ENCODE measurements around the gene RAD51B.
"Not testable (repeated sequence)": the region's sequence is repeated elsewhere in the genome, so short reads cannot be mapped to it uniquely, and the experiment has no call there.

Gene RAD51B

DNA sequence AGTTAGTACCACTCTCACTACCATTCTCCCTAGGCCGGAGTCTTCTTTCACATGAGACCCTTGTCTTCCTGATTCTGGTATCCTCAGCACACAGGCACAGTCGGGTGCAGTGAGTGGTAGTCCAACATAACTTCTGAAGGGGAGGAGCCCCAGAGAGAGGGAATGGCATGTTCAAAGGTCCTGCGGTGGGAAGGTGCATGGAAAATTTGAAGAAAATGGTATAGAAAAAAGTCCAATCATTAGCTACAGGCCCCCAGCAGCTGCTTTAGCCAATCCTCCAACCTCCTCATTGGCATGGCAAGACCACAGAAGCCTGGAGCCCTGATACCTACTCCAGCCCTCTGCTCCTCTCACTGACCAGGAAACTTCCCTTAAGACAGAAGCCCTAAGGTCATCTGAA is 876.7 kb downstream of the RAD51B start:
- no peak for DNase-seq (ENCODE audit: low read depth in 2 of 2)

DNA sequence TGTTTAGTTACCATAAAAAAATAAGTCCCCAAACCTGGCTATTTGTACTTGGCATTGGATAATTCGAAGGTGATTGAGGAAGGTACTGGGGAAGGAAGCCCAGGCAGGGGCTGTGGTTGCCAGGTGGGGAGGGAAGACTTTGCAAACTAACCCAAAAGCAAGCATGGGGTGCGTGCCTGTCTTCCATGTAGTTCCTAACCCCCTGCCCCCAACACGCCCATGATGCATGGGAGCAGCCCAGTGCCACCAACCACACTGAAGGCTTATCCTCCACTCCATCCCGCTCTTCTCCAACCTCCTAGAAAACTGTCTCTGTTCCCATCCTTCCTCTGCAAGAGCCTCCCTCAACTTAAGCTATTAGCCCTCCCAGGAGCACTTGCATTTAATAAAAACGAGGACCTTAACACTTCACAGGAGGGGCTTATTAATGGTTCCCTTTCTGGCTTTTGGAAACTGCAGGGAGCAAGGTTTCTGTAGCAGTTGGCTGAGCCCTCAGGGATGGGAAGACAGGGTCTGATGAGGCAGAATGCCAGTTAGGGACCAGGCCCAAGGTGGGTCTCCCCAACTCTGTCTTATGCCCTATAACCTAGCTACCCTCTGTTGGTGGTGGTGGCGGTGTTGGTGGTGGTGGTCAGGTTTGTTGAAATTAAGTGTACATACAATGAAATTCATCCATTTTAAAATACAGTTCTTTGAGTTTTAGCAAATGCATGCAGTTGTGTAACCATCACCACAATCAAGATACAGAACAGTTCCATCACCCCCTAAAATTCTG is 877.3 kb downstream of the RAD51B start:
- no peak for DNase-seq (ENCODE audit: low read depth in 2 of 2)

DNA sequence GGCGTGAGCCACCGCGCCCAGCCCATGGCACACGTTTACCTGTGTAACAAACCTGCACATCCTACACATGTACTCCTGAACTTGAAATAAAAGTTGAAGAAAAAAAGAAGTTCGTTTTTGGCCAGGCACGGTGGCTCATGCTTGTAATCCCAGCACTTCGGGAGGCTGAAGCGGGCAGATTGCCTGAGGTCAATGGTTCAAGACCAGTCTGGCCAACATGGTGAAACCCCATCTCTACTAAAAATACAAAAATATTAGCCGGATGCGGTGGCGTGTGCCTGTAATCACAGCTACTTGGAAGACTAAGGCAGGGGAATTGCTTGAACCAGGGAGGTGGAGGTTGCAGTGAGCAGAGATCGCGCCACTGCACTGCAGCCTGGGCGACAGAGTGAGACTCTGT is 879.2 kb downstream of the RAD51B start:
- DNase-seq (ENCODE audit: low read depth in 2 of 2), result not testable (repeated sequence)

DNA sequence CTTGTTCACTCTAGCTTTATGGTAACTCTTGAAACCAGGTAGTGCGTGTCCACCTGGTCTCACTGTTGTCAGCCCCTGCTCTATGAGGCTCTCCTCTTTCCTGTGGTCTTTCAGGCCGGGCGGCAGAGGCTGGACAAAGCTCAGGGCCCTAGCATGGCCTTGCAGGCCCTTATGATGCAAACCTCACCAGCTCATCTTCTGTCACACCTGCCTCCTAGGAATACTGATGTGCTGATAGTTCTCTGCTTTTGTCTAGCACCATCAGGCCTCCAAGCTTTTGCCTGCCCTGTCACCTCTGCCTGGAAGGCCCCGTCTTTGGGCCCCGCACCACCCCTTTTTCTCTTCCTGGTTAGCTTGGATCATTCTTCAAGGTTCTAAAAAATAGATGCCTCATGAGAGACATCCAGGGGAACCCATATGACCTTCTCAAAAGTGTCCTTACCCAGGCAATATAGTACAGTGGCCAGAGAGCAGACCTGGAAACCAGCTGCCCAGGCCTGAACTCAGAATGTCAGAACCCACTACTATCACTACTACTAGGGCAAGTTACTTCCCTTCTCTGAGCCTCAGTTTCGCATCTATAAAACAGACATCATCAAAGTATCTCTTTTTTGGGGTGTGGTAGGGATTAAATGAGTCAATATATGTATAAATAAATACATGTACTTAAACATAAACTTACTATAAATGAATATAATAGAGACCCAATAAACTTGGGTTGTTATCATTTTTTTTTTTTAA is 881.6 kb downstream of the RAD51B start:
- no peak for DNase-seq (ENCODE audit: low read depth in 2 of 2)

DNA sequence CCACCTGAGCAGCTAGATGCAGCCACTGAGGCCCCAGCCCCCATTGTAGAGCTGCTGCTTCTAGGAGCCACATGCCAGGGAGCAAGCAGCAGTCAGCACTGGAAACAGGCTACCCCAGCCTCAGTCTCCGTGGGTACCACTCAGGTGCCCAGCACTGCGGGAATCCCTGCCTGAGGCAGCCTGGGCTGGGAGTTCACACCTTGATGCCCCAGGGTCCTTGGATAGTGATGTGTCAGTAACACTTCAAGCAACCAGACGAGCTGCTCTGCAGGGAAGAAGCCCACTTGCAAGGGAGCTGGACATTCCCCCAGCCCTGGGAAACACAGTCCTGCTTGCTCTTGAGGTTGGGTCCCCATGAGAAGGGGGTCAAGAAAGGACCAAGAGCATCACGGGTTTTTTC is 882.6 kb downstream of the RAD51B start:
- no peak for DNase-seq (ENCODE audit: low read depth in 2 of 2)

DNA sequence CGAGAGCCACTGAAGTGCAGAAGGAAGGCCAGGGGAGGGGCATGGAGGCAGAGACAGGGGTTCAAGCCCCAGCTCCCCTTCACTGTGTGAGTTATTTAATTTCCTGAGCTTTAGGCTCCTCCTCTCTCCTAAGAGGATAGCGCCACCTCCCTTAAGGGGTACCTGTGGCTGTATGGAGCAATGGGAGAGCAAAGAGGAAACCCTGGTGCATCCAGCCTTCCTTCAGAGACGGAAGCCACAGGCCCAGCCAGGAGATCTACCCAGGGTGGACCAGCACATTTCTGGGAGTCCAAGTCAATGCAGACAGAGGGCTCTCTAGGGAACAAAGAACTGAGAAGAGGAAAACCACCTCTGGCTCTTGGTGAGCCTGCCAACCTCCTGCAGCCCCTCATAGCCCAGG is 883.0 kb downstream of the RAD51B start:
- DNase-seq (ENCODE audit: low read depth in 2 of 2), result no peak

DNA sequence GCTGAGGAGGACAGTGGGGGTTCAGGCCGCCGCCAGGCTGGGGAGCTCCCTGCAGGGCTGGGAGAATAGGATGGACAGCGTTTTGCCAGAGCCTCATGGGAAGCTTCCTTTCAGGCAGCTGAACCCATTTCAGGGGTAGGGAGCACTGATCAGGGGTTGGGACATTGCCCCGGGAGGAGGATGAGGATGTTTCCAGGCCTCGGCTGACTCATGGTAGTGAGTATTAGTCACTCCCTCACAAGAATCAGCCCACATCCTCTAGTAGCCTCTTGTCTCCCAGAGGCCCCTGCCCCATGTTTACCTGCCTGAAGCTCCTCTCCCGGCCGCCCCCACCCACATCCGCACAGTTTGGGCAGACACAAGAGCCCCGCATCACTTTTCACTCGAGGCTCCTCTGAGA is 883.5 kb downstream of the RAD51B start:
- no peak for DNase-seq (ENCODE audit: low read depth in 2 of 2)

DNA sequence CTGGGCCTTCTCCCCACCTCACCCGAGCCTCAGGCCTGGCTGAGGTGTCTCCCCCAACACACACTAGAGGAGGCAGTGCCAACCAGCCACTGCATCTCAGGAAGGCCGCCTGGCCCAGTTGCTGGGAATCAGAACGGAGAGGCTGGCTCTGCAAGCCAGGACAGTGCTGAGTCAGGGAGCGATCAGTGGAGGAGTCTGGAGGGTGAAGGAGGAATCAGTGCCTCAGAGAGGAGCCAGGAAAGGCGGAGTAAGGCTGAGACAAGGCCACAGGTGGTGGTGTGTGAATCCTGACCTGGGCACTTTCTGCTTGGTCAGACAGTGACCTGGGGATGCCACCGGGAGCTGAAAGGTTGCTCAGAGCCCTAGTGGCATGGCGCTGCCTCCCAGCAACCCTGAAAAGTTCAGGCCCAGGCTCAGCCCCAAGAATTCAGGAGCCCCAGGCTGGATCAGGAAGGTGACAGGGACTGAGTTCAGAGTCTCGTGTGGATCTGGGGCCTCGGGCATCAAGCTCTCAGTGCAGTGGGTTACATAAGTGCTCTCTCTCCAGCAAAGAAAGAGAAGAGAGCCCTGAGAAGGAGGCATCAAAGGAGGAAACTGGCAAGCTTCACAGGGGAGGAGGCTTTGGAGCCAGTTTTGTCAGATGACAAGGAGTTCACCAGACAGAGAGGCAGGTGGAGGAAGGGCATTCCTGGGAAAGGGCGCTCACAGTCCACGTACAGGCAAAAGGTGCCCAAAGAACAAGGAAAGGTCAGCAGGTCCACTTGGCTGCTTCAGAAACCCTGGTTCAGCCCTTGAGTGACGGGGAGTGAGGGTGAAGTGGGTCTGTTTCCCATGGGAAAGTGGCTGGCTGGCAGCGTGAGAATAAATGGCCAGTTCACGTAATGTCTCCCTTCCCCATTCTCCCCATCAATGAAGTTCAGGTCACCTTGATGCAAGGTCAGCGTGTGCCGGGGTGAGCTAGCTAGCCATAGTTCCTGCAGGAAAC is 885.4 kb downstream of the RAD51B start:
- no peak for DNase-seq (ENCODE audit: low read depth in 2 of 2)

DNA sequence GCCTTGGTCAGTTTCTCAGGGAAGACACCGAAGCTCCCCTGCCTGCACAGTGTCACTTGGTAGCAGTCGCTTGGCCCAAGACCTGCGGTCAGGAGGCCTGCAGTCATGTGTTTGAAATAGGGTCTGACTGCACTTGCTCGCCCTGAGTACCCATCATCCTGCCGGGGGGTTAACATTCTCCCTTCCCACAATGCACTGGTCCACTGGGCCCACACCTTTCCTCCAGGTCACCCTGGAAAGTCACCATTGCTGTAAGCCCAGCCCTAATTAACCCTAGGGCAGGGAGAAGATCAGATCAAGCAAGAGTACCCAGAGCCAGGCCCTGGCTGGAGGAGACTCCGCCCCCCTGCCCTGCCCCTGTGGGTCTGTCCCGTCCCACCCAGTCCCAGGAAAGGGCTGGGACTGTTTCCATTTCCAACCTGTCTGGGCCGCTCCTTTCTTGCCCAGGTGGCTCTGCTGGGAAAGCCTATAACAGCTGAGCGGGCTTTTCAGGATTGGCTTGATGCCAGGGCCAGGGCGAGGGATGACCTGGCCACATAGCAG is 886.2 kb downstream of the RAD51B start:
- no peak for DNase-seq (ENCODE audit: low read depth in 2 of 2)

DNA sequence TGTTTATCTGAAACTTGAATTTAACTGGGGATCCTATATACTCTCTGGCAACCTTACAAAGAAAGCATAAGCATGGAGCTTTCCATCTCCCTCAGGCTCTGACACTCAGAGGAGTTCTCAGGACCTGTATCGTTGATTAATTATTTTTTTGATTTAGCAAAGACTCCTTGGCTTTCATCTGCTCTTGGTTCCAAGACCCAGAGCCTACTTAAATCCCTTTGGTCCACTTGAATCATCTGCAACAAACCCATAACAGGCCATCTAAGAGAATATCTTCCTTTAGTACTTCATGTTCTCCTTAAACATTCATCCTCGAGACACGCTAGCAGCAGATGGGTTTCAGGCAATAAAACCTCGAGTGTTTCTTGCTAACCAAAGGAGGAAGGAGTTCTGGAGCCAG is 887.9 kb downstream of the RAD51B start:
- DNase-seq (ENCODE audit: low read depth in 2 of 2), result no peak

DNA sequence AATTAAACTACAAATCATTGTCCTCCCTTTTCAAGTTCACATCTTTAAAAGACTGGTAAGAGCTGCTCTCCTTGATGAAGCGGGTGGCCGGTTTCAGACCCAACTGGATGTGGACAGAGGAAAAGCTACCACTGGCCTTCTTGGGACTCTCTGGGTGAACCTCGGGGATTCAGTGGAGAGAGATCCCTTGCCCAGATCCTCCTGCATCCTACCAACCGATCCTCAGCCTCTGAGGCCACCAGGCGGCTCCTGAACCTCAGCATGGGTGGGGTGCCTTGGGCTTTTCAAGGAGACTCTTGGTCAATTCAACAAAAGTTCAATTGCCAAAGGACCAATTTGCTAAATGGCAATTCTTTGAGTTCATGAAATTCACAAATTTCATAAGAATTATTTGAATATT is 888.8 kb downstream of the RAD51B start:
- DNase-seq (ENCODE audit: low read depth in 2 of 2), result no peak

DNA sequence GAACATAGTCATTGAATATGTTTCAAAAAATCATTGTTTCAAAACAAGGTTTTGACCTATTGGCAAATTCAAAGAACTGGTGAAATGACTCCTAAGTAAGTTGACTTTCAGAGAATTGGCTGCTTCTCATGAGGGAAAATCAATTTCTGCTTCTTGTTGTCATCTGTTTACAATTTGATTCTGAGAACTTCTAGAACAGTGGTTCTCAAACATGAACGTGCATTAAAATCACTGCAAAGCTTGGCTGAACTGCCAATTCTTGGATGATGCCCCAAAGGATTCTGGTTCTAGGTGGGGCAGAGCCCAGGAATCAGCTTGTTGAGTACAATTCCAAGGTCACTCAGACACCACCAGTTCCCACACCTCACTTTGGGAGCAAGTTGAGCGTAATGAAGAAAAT is 889.4 kb downstream of the RAD51B start:
- DNase-seq (ENCODE audit: low read depth in 2 of 2), result no peak

DNA sequence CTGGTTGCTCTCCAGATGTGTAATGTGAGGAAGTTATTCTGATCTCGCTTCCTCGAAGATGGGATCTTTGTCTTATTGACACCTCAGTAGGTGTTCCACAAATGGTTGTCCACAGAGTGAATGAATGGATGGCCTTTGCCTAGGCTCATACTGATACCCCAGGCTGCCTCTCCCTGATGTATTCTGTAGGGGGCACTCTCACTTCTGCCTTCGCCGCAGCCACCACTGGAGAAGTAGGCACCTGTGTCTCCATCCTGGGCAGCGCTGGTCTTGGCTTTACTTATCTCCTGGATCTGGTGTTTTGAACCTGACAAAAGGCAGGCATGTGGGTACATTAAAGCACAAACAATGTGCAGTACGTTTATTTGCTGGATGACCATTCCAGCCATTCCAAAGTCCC is 891.2 kb downstream of the RAD51B start:
- no peak for DNase-seq (ENCODE audit: low read depth in 2 of 2)

DNA sequence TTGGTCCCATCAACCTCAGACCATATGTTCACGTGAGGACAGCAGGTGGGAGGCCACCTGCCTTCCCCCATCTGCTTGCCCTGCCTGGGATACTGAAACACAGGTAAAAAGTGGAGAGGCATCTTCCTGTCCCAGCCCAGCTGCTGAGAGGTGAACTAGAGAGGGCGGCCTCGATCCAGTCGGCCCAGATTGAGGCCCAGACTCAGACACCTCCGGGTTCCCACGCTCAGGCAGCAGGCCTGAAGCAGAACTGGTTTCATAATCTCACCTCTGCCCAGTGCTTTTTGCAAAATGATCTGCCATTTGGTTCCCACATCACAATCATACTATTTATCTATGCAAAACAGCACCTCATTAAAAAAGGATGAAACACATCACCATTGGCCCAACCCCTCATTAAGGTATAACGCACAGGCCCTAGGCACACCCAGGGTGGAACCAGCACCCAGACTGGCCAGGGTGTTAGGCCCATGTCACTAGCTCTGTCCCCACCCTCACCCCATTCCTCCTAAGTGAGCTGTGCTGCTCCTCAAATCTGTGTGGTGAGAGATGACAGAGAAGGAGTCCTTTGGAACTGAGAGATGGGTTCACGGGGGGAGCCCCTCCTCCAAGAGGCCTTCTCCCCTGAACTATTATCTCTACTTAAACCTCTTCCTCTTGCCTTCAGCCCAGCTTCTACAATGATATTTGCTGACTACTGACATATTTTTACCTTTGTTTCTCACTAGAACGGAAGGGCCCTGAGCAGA is 892.2 kb downstream of the RAD51B start:
- no peak for DNase-seq (ENCODE audit: low read depth in 2 of 2)

DNA sequence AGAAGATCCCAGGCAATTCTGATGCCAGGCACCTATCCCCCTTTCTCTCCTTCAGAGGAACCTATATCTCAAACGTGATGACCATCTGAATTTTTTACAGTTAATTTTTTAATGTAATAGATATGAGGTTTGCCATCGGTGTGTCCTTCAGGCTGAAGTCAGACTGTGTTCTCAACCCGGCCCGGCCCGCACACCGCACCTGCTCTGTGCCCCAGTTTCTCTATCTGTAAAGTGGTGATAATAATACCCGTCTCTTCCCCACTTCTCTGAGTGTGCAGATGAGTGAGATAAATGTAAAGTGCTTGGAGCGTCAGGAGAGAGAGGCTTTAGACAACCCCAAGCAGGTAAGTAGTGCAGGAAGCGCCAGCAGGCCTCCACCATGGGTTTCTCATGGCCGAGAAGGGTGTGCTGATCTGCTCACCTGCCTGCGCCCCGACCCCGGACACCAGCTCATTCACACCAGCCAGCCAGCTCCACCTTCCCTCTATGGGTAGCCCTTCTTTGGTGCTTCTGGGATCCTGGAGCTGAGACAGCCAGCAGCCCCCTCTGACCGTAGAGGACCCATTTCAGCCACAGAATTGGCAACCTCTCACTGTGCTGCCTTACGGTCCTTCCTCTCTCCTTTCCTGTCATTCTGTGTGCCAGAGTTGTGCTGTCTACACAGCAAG is 893.3 kb downstream of the RAD51B start:
- no peak for DNase-seq (ENCODE audit: low read depth in 2 of 2)

DNA sequence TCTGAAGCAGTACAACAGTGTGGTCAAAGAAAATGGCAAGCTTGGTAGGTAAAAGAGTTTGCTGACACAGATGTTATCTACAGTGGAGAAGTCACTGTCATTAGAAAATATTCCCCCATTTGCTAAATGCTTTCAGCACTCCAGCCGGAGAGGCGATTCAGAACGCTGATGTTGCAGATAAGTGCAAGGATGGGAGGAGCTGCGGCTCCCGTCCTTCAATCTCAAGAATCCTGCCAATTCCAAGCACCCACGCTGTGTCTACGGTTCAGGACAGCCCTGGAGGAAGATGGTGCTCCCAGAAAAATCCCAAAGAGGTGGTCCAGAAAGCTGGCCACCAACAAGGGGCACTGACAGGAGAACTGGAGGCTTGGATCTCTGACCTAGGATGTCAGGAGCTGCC is 894.2 kb downstream of the RAD51B start:
- no peak for DNase-seq (ENCODE audit: low read depth in 2 of 2)

DNA sequence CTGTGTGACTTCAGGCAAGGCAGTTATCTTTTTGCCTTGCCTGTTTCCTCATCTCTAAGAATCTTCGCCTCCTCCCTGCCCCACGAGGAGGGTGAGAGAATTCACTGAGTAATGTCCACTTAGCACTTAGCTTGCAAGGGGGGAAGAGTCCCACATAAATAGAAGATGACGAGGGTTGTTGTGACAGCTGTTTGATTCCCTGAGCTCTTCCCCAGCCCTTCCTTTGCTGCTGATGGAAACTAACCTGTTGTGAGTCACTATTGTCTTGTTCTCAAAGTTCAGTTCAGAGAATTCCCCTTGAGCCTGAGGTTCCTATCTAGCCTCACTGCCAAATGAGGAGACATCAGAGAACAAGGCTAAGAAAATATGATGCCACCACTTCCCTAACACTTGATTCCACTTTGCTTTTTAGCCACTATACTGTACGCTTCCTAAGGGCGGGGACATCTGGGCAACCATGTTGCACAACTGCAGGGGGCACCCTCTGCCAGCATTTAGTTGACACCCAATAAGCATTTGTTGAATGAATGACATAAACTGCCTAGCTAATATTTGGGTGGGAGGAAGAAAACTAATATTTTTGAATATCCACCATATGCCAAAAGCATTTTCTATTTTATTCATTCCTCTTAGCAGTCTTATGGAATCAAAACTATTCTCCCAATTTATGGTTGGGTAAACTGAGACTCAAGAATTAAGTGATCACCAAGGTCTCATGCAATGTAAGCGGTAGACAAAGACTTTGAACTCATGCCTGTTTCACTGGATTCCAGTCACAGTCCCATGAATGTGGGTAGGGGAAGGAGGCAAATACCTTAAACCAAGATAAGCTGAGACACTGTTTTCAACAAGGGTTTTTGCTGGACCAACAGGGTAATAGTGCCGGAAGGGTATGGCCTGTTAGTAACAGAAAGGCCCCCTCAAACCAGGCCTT is 895.7 kb downstream of the RAD51B start:
- DNase-seq (ENCODE audit: low read depth in 2 of 2), result no peak

DNA sequence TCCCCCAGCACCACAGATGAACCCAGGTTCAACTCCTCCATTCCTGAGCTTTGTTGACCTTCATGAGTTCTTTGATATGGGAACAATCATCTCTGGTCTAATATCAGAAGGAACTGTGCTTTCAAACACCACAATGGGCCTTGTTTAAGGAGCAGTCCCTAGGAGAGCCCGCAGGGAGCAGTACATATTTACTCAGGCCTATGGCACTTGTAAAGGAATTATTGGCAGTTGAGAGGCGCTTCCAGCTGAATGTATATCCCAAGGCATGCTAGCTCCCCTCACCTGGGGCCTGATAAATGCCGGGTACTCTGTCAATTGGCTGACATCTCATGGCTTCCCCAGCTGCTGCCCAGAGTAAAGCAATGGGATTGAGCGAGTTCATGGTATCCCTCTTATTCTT is 897.1 kb downstream of the RAD51B start:
- DNase-seq (ENCODE audit: low read depth in 2 of 2), result no peak
